HepG2 (cell line): Measurements from ENCODE around the gene KCTD15. TPM values are rescaled to one million over a fixed set of nuclear protein-coding genes. Genes with fewer than 3 reads are reported as not detected.

Source experiments
- FOXO1 ChIP-seq: sonication (generic); formaldehyde crosslinking; IDR thresholded peaks from 2 replicates; pipeline ENCODE4 v1.4.0; 2020; ENCODE audit warnings: missing genetic modification reagents
- GABPB1 ChIP-seq: IDR thresholded peaks from 2 replicates; pipeline ENCODE4 v1.6.1; 2016; ENCODE audit warnings: mild to moderate bottlenecking, missing genetic modification reagents, moderate library complexity, missing compliant biosample characterization
- PHF5A ChIP-seq: IDR thresholded peaks from one replicate; pipeline ENCODE4 v1.6.1; 2018; ENCODE audit warnings: low read depth, missing genetic modification reagents; ENCODE audit not compliant: unreplicated experiment
- POGK ChIP-seq: sonication (generic); formaldehyde crosslinking; conservative IDR thresholded peaks from 2 replicates; pipeline ENCODE4 v1.8.0; 2022; ENCODE audit warnings: mild to moderate bottlenecking, moderate library complexity, missing genetic modification reagents
- POLR2AphosphoS2 ChIP-seq: IDR thresholded peaks from 2 replicates; pipeline ENCODE4 v1.6.1; 2011; ENCODE audit warnings: low read depth, low read length, improper control_type of control experiment
- SIX4 ChIP-seq: sonication (generic); formaldehyde crosslinking; IDR thresholded peaks from 2 replicates; pipeline ENCODE4 v1.4.0; 2020; ENCODE audit warnings: missing genetic modification reagents
- SP5 ChIP-seq: IDR thresholded peaks from 2 replicates; pipeline ENCODE4 v1.6.1; 2016; ENCODE audit warnings: low read depth, borderline replicate concordance
- TCF12 ChIP-seq, 2 experiments: fragments of 450-650 bp in 1 of 2; sonication (generic) in 1 of 2; formaldehyde crosslinking in 1 of 2; IDR thresholded peaks; 2 replicates each; pipeline versions ENCODE4 v1.6.1 to v1.8.0; 2017 to 2022; ENCODE audit warnings: antibody characterized with exemption in 1 of 2, mild to moderate bottlenecking in 1 of 2, missing genetic modification reagents in 1 of 2, moderate library complexity in 1 of 2
- YEATS4 ChIP-seq: sonication (generic); formaldehyde crosslinking; IDR thresholded peaks from 2 replicates; pipeline ENCODE4 v1.4.0; 2020; ENCODE audit warnings: missing genetic modification reagents, borderline replicate concordance
- ZNF256 ChIP-seq: sonication (generic); formaldehyde crosslinking; conservative IDR thresholded peaks from 2 replicates; pipeline ENCODE4 v1.4.0; 2020; ENCODE audit warnings: missing genetic modification reagents
- ZNF543 ChIP-seq: sonication (generic); formaldehyde crosslinking; IDR thresholded peaks from 2 replicates; pipeline ENCODE4 v1.4.0; 2020; ENCODE audit warnings: mild to moderate bottlenecking, missing genetic modification reagents
- polyA plus RNA-seq, 8 experiments: library from polyadenylated mRNA; depleted of rRNA in 3 of 8; stranded (reverse) in 7 of 8; unstranded in 1 of 8; fragments of >200 nt; fragmentation: Illumina TruSeq in 4 of 8; extraction: Trizol in 4 of 8; gene quantifications; 2 replicates each; pipeline versions ENCODE4 v1.2.1 to v1.2.3, GENCODE V29; 2011 to 2016; ENCODE audit warnings: low read depth in 4 of 8, missing spikeins in 1 of 8, mixed read lengths in 1 of 8; ENCODE audit not compliant: insufficient read depth in 1 of 8
- total RNA-seq, 5 experiments: library from RNA; depleted of rRNA; stranded (reverse); fragments of >200 nt; fragmentation: Illumina TruSeq; extraction: Trizol; gene quantifications; 2 replicates each; pipeline ENCODE4 v1.2.3, GENCODE V29; 2016; ENCODE audit warnings: low read depth in 1 of 5
- TF ChIP-seq, protein P1 (sequence below): sonication (generic); formaldehyde crosslinking; IDR thresholded peaks from 2 replicates; pipeline ENCODE4 v1.5.0; 2020; ENCODE audit warnings: mild to moderate bottlenecking, missing genetic modification reagents, borderline replicate concordance
- TF ChIP-seq, protein P2 (sequence below): sonication (generic); formaldehyde crosslinking; IDR thresholded peaks from 2 replicates; pipeline ENCODE4 v1.4.0; 2020; ENCODE audit warnings: missing genetic modification reagents
- TF ChIP-seq, protein P3 (sequence below): IDR thresholded peaks from 2 replicates; pipeline ENCODE4 v1.6.1; 2016; ENCODE audit warnings: missing genetic modification reagents, missing compliant biosample characterization

The KCTD15 gene
- total and polyA plus RNA-seq, 2 of the 13 experiments (the other 11 are each of a cell fraction or from before 2014, with no cell fraction given) = 13.2 to 16.7 TPM

GRCh38 chr19:33795370-33796163 lies 1.1 kb upstream of the KCTD15 start (continued):
- TF ChIP-seq, protein P1, sequence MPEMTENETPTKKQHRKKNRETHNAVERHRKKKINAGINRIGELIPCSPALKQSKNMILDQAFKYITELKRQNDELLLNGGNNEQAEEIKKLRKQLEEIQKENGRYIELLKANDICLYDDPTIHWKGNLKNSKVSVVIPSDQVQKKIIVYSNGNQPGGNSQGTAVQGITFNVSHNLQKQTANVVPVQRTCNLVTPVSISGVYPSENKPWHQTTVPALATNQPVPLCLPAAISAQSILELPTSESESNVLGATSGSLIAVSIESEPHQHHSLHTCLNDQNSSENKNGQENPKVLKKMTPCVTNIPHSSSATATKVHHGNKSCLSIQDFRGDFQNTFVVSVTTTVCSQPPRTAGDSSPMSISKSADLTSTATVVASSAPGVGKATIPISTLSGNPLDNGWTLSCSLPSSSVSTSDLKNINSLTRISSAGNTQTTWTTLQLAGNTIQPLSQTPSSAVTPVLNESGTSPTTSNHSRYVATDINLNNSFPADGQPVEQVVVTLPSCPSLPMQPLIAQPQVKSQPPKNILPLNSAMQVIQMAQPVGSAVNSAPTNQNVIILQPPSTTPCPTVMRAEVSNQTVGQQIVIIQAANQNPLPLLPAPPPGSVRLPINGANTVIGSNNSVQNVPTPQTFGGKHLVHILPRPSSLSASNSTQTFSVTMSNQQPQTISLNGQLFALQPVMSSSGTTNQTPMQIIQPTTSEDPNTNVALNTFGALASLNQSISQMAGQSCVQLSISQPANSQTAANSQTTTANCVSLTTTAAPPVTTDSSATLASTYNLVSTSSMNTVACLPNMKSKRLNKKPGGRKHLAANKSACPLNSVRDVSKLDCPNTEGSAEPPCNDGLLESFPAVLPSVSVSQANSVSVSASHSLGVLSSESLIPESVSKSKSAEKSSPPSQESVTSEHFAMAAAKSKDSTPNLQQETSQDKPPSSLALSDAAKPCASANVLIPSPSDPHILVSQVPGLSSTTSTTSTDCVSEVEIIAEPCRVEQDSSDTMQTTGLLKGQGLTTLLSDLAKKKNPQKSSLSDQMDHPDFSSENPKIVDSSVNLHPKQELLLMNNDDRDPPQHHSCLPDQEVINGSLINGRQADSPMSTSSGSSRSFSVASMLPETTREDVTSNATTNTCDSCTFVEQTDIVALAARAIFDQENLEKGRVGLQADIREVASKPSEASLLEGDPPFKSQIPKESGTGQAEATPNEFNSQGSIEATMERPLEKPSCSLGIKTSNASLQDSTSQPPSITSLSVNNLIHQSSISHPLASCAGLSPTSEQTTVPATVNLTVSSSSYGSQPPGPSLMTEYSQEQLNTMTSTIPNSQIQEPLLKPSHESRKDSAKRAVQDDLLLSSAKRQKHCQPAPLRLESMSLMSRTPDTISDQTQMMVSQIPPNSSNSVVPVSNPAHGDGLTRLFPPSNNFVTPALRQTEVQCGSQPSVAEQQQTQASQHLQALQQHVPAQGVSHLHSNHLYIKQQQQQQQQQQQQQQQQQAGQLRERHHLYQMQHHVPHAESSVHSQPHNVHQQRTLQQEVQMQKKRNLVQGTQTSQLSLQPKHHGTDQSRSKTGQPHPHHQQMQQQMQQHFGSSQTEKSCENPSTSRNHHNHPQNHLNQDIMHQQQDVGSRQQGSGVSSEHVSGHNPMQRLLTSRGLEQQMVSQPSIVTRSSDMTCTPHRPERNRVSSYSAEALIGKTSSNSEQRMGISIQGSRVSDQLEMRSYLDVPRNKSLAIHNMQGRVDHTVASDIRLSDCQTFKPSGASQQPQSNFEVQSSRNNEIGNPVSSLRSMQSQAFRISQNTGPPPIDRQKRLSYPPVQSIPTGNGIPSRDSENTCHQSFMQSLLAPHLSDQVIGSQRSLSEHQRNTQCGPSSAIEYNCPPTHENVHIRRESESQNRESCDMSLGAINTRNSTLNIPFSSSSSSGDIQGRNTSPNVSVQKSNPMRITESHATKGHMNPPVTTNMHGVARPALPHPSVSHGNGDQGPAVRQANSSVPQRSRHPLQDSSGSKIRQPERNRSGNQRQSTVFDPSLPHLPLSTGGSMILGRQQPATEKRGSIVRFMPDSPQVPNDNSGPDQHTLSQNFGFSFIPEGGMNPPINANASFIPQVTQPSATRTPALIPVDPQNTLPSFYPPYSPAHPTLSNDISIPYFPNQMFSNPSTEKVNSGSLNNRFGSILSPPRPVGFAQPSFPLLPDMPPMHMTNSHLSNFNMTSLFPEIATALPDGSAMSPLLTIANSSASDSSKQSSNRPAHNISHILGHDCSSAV (CRISPR knock-in tag) = no peak
- TF ChIP-seq POLR2AphosphoS2 (no peak), YEATS4 (peak; percentile 55; the same call in 1 of the 2 replicates), FOXO1 (no peak; the same call in 1 of the 2 replicates), ZNF256 (CRISPR knock-in tag) (no peak), GABPB1 (peak; percentile 72), PHF5A (CRISPR knock-in tag) (no peak), ZNF543 (no peak), SP5 (CRISPR knock-in tag) (0 out of 2 replicates have a peak, but pooled peaks have one; percentile 7), SIX4 (no peak), TCF12 (IDR thresholded peaks at IDR 0.05) (no peak), TCF12 (CRISPR knock-in tag; IDR thresholded peaks at IDR 0.05) (0 out of 2 replicates have a peak, but pooled peaks have one; percentile 31), POGK (peak; percentile 58; the same call in 1 of the 2 replicates)
- TF ChIP-seq, protein P2, sequence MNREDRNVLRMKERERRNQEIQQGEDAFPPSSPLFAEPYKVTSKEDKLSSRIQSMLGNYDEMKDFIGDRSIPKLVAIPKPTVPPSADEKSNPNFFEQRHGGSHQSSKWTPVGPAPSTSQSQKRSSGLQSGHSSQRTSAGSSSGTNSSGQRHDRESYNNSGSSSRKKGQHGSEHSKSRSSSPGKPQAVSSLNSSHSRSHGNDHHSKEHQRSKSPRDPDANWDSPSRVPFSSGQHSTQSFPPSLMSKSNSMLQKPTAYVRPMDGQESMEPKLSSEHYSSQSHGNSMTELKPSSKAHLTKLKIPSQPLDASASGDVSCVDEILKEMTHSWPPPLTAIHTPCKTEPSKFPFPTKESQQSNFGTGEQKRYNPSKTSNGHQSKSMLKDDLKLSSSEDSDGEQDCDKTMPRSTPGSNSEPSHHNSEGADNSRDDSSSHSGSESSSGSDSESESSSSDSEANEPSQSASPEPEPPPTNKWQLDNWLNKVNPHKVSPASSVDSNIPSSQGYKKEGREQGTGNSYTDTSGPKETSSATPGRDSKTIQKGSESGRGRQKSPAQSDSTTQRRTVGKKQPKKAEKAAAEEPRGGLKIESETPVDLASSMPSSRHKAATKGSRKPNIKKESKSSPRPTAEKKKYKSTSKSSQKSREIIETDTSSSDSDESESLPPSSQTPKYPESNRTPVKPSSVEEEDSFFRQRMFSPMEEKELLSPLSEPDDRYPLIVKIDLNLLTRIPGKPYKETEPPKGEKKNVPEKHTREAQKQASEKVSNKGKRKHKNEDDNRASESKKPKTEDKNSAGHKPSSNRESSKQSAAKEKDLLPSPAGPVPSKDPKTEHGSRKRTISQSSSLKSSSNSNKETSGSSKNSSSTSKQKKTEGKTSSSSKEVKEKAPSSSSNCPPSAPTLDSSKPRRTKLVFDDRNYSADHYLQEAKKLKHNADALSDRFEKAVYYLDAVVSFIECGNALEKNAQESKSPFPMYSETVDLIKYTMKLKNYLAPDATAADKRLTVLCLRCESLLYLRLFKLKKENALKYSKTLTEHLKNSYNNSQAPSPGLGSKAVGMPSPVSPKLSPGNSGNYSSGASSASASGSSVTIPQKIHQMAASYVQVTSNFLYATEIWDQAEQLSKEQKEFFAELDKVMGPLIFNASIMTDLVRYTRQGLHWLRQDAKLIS (CRISPR knock-in tag) = no peak
- TF ChIP-seq, protein P3, sequence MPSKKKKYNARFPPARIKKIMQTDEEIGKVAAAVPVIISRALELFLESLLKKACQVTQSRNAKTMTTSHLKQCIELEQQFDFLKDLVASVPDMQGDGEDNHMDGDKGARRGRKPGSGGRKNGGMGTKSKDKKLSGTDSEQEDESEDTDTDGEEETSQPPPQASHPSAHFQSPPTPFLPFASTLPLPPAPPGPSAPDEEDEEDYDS (CRISPR knock-in tag) = no peak
